Measurements from ENCODE around the gene ARID1B.

DNA sequence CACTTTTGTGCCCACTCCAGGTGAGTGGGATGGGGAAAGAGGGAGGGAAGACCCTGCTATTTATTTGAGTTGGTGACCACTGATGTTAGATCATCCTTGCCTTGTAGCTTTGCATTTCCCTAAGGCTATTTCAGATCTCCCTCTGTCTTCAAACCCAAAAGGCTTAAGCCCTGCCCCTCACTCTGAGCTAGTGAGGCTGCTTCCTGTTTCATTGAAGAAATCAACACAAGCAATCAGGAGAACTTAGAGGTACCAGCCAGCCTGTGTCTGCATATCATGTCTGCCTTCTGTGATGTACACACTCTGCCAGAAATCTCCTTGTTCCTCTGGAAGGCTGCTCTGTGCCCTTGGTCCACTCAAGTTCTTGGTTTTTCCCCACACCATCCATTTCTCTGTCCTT lies 135.3 kb downstream of the ARID1B start:
- no peak for TF ChIP-seq ZNF561 (tag by site-specific recombination; IDR thresholded peaks at IDR 0.05; ENCODE audit: borderline replicate concordance)
- no peak for TF ChIP-seq ZNF24 (tag by site-specific recombination; IDR thresholded peaks at IDR 0.05)
- no peak for TF ChIP-seq HOXA7 (CRISPR knock-in tag; IDR thresholded peaks at IDR 0.05; ENCODE audit: borderline replicate concordance)
- TF ChIP-seq ZNF266 (tag by site-specific recombination; IDR thresholded peaks at IDR 0.05; ENCODE audit: low read depth) = no peak
- no peak for TF ChIP-seq ZNF423 (tag by site-specific recombination; IDR thresholded peaks at IDR 0.05)
- no peak for TF ChIP-seq SP2 (tag by site-specific recombination; IDR thresholded peaks at IDR 0.05)
- no peak for TF ChIP-seq BCL11A (tag by site-specific recombination; IDR thresholded peaks at IDR 0.05; ENCODE audit: low read depth)
- no peak for TF ChIP-seq ZNF335 (tag by site-specific recombination; conservative IDR thresholded peaks at IDR 0.05)

Measured in HEK293 (cell line).